ENCODE data around the gene TENT5A.

The TENT5A gene

DNA sequence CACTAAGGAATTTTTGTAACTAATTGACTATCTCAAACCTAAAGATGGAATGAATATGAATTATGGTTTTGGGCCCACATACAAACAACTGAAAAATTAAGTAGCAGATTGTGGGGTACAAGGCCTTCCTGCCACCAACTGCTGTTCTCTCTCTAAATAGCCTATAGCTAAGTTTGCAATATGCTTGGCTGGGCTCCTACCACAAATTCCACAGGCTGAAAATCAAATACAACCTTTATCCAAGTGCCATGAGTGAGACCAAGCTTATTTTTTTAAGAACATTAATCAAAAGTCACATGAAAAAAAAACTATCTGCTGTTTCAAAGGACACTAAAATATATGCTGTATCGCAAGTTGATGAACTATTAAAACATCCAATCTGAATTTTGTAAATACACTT is 52.1 kb downstream of the TENT5A start:
- no peaks in the 10 kb centered on the region for H3K36me3 ChIP-seq (ENCODE audit: control insufficient read depth in 2 of 2, insufficient read depth in 1 of 2, low read length in 2 of 2)
- no peaks in the 10 kb centered on the region for H3K9me3 ChIP-seq (ENCODE audit: control insufficient read depth, insufficient read depth, low read depth, low read length)
- no peak for TF ChIP-seq ZNF148 (tag by site-specific recombination; IDR thresholded peaks at IDR 0.05; ENCODE audit: borderline replicate concordance)
- TF ChIP-seq, protein P1, sequence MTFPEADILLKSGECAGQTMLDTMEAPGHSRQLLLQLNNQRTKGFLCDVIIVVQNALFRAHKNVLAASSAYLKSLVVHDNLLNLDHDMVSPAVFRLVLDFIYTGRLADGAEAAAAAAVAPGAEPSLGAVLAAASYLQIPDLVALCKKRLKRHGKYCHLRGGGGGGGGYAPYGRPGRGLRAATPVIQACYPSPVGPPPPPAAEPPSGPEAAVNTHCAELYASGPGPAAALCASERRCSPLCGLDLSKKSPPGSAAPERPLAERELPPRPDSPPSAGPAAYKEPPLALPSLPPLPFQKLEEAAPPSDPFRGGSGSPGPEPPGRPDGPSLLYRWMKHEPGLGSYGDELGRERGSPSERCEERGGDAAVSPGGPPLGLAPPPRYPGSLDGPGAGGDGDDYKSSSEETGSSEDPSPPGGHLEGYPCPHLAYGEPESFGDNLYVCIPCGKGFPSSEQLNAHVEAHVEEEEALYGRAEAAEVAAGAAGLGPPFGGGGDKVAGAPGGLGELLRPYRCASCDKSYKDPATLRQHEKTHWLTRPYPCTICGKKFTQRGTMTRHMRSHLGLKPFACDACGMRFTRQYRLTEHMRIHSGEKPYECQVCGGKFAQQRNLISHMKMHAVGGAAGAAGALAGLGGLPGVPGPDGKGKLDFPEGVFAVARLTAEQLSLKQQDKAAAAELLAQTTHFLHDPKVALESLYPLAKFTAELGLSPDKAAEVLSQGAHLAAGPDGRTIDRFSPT (tag by site-specific recombination; IDR thresholded peaks at IDR 0.05), result no peak
- peaks cover 8% of the 10 kb centered on the region; the same call in 1 of the 2 replicates for H3K4me1 ChIP-seq (ENCODE audit: control insufficient read depth, insufficient read depth, low read length)
- ChIA-PET POLR2A (no interaction called here), CTCF (interaction anchor here (0.6 to 0.7 kb wide), 3 partner anchors 47 to 193 kb away, joined by 3 read pairs; no protein-coding TSS in a partner anchor)
- no peak overlapping the region for H3K27ac ChIP-seq (ENCODE audit: extremely low read depth, low read depth, low read length)
- no peak overlapping the region for H3K4me3 ChIP-seq (ENCODE audit: low read depth, low read length)

DNA sequence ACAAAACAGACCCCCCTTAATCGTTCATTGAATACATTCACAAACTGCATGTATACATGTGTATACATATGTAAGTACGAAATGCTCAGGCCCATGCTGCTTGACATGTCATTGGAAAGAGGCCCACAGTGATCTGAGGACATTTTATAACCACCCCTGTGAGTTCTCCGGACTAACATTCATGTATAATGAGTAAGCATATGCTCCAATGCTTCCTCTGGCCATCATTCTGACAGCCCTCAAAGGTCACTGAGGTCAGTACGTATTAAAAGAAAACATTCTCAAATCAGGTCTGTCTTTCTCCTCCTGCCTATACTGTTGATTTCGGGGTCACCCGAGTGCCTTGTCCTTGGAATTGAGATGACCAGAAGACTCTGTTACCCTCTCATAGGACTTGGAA is 54.9 kb downstream of the TENT5A start:
- ChIA-PET POLR2A (no interaction called here), CTCF (no interaction called here)
- no peaks in the 10 kb centered on the region for H3K36me3 ChIP-seq (ENCODE audit: control insufficient read depth in 2 of 2, insufficient read depth in 1 of 2, low read length in 2 of 2)
- H3K4me1 ChIP-seq (ENCODE audit: control insufficient read depth, insufficient read depth, low read length), result peaks cover 8% of the 10 kb centered on the region; the same call in 1 of the 2 replicates
- TF ChIP-seq TCF7L2 (IDR thresholded peaks at IDR 0.05; ENCODE audit: borderline replicate concordance, low read depth, low read length) (no peak), FEZF1 (tag by site-specific recombination; IDR thresholded peaks at IDR 0.05) (no peak), OSR2 (tag by site-specific recombination; IDR thresholded peaks at IDR 0.05) (no peak), ZFP69B (tag by site-specific recombination; IDR thresholded peaks at IDR 0.05) (no peak)
- no peak overlapping the region for H3K27ac ChIP-seq (ENCODE audit: extremely low read depth, low read depth, low read length)
- H3K9me3 ChIP-seq (ENCODE audit: control insufficient read depth, insufficient read depth, low read depth, low read length), result no peaks in the 10 kb centered on the region
- no peak overlapping the region for H3K4me3 ChIP-seq (ENCODE audit: low read depth, low read length)

DNA sequence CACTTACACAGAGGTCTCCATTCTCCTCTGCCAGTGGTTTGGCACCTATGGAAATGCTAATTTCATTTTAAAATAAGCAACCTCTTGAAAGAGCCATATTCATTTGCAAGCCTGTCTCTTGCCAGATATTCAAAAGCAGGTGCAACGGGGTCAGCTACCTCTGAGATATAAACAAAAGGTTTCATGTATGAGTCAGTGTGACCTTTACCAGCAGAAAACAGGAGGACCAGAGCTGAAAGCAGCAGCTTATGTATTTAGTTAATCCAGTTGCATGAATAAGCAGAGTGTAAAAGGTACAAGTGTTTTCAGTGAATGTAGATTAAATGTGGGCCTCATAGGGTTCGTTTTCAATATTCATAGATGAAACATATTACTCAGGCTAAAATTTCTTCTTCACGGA is 56.0 kb downstream of the TENT5A start:
- TF ChIP-seq ZNF274 (IDR thresholded peaks at IDR 0.05; ENCODE audit: low read length) (no peak), ZNF274 (tag by site-specific recombination; IDR thresholded peaks at IDR 0.05; ENCODE audit: borderline replicate concordance) (no peak), MYNN (tag by site-specific recombination; IDR thresholded peaks at IDR 0.05; ENCODE audit: borderline replicate concordance) (no peak), ZNF140 (tag by site-specific recombination; IDR thresholded peaks at IDR 0.05) (no peak), ZNF175 (tag by site-specific recombination; IDR thresholded peaks at IDR 0.05) (no peak), GFI1B (tag by site-specific recombination; IDR thresholded peaks at IDR 0.05) (no peak), FEZF1 (tag by site-specific recombination; IDR thresholded peaks at IDR 0.05) (no peak), ZEB2 (tag by site-specific recombination; IDR thresholded peaks at IDR 0.05) (no peak), ZNF513 (tag by site-specific recombination; IDR thresholded peaks at IDR 0.05) (no peak), ZNF544 (tag by site-specific recombination; IDR thresholded peaks at IDR 0.05) (no peak), ZNF302 (tag by site-specific recombination; IDR thresholded peaks at IDR 0.05; ENCODE audit: low read depth) (no peak), EGR2 (tag by site-specific recombination; IDR thresholded peaks at IDR 0.05; ENCODE audit: low read depth) (no peak), ZNF585B (tag by site-specific recombination; IDR thresholded peaks at IDR 0.05) (no peak), ZNF707 (tag by site-specific recombination; IDR thresholded peaks at IDR 0.05) (no peak), ZNF146 (tag by site-specific recombination; IDR thresholded peaks at IDR 0.05) (no peak)
- TF ChIP-seq, protein P2, sequence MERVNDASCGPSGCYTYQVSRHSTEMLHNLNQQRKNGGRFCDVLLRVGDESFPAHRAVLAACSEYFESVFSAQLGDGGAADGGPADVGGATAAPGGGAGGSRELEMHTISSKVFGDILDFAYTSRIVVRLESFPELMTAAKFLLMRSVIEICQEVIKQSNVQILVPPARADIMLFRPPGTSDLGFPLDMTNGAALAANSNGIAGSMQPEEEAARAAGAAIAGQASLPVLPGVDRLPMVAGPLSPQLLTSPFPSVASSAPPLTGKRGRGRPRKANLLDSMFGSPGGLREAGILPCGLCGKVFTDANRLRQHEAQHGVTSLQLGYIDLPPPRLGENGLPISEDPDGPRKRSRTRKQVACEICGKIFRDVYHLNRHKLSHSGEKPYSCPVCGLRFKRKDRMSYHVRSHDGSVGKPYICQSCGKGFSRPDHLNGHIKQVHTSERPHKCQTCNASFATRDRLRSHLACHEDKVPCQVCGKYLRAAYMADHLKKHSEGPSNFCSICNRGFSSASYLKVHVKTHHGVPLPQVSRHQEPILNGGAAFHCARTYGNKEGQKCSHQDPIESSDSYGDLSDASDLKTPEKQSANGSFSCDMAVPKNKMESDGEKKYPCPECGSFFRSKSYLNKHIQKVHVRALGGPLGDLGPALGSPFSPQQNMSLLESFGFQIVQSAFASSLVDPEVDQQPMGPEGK (tag by site-specific recombination; IDR thresholded peaks at IDR 0.05), result no peak

More for the DNA sequence above, 56.0 kb downstream of the TENT5A start:
- H3K4me1 ChIP-seq (ENCODE audit: control insufficient read depth, insufficient read depth, low read length), result peaks cover 8% of the 10 kb centered on the region; the same call in 1 of the 2 replicates
- ChIA-PET POLR2A (no interaction called here), CTCF (interaction anchor here (0.6 to 1.0 kb wide), 4 partner anchors 22 to 306 kb away, joined by 3 read pairs; no protein-coding TSS in a partner anchor)
- no peaks in the 10 kb centered on the region for H3K9me3 ChIP-seq (ENCODE audit: control insufficient read depth, insufficient read depth, low read depth, low read length)
- no peaks in the 10 kb centered on the region for H3K36me3 ChIP-seq (ENCODE audit: control insufficient read depth in 2 of 2, insufficient read depth in 1 of 2, low read length in 2 of 2)
- no peak overlapping the region for H3K27ac ChIP-seq (ENCODE audit: extremely low read depth, low read depth, low read length)
- H3K4me3 ChIP-seq (ENCODE audit: low read depth, low read length), result no peak overlapping the region
